LNCaP clone FGC (cell line): ENCODE results near the gene SV2C.
"Not testable (repeated sequence)": the region's sequence is repeated elsewhere in the genome, so short reads cannot be mapped to it uniquely, and the experiment has no call there.

Experiments used
- DNase-seq: peaks from one replicate; pipeline ENCODE4 v3.0.0-alpha.2; 2011; ENCODE audit warnings: low read depth
- H3K4me3 ChIP-seq: 2 replicates; pipeline ENCODE4 v1.5.1; 2011; ENCODE audit warnings: mild to moderate bottlenecking, low read depth, low read length, control low read depth
- TF ChIP-seq, protein P1 (sequence below): IDR thresholded peaks from 2 replicates; pipeline ENCODE4 v1.5.1; 2012; ENCODE audit warnings: mild to moderate bottlenecking; ENCODE audit not compliant: control insufficient read depth, insufficient read depth; ENCODE audit errors: extremely low read depth

The SV2C gene

DNA sequence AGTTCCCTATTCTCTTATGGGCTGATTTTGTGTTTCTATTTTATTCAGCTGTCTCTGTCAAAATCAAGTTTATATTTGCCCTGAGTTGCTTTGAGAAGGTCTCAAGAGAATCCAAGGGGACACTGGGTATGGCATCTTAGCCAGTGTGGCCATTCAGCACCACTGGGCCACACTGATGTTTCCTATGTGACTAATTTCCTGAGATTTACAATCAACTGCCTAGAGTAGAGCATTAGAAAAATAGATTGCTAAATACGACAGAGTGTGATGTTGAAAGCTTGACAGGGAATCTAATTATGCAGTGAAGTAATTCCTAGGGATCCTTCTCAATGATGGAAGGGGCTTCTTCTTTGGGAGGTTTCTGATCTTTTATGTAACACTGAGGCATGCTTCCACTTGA is 141.7 kb downstream of the SV2C start:
- no peak overlapping the region for H3K4me3 ChIP-seq
- TF ChIP-seq, protein P1, sequence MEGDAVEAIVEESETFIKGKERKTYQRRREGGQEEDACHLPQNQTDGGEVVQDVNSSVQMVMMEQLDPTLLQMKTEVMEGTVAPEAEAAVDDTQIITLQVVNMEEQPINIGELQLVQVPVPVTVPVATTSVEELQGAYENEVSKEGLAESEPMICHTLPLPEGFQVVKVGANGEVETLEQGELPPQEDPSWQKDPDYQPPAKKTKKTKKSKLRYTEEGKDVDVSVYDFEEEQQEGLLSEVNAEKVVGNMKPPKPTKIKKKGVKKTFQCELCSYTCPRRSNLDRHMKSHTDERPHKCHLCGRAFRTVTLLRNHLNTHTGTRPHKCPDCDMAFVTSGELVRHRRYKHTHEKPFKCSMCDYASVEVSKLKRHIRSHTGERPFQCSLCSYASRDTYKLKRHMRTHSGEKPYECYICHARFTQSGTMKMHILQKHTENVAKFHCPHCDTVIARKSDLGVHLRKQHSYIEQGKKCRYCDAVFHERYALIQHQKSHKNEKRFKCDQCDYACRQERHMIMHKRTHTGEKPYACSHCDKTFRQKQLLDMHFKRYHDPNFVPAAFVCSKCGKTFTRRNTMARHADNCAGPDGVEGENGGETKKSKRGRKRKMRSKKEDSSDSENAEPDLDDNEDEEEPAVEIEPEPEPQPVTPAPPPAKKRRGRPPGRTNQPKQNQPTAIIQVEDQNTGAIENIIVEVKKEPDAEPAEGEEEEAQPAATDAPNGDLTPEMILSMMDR, result no peak
- DNase-seq, result no peak

DNA sequence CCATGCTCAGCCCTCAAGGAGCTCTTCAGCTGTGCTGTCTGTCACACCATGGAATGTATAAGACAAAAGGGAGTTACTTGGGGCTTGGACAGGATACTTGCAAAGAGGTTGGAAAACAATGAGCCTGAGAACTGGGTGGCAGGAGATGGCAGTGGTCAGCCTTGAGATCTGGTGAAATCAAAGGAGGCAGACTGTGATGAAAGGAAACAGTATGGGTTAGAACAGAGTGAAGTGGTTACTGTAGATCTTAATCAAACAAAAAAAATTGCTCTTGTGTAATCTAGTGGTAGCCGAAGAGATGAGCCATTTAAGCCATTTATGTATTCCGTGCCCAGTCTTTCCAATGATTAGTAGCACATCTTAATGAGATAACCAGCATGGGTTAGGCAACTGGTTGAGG is 142.2 kb downstream of the SV2C start:
- no peak for DNase-seq
- TF ChIP-seq, protein P1, result no peak
- no peak overlapping the region for H3K4me3 ChIP-seq

DNA sequence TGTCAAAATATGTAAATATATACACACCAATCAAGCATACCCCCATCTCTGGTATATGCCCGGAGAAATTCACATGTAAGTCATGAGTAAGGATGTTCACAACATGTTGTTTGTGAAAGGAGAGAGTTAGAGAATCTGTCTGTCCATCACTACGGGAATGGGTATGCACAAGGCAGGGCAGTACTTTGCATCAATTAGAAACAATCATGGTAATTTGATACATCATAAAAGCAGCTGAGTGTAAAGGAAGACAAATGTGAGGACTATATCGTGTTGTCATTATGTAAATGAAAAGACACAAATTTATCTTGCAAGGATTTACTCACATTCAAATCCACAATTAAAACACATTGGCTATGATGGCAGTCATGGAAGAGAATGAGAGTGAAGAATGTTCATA is 146.7 kb downstream of the SV2C start:
- no peak for DNase-seq
- TF ChIP-seq, protein P1, result no peak
- H3K4me3 ChIP-seq, result no peak overlapping the region

DNA sequence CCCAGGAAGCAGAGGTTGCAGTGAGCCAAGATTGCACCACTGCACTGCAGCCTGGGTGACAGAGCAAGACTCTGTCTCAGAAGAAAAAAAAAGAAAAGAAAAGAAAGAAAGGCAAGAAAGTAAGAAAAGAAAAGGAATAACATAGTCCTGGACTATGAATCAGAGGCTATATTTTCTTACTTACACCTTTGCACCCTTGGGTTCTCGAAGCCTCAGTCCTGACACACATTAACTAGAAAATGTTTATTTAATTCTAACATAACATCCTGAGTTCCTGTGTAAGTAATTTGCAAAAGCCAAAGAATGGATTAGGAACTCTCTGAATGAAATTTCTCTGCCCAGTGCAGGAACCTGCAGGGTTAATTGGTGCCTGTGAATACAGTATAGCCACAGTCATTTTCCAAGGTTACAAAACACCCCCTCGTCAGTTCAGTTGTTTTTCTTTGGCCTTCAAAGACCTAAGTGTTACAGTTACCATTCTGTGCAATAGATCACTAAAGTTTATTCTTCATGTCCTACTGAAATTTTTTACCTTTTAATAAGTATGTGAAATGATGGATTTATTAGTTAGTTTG is 147.6 kb downstream of the SV2C start:
- DNase-seq, result peak; percentile 42
- TF ChIP-seq, protein P1, result no peak
- no peak overlapping the region for H3K4me3 ChIP-seq

DNA sequence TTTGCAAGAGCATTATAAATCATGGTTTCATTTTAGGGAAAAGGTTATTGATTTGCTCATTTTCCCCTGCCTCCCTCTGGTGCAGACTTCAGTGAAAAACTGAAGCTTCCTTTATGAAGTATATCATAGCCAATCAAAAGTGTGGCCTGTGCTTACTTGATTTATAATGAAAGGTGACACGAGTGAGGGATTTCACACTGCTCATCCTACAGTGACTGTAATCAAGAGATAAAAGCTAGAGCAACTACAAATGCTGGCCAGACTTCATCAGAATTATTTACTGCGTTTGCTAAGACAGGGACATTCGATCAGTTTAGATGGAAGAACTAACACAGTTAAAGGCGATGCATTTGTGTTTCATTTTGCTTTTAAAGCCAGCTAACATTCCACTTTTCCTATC is 151.5 kb downstream of the SV2C start:
- no peak for DNase-seq
- TF ChIP-seq, protein P1, result no peak
- H3K4me3 ChIP-seq, result no peak overlapping the region

DNA sequence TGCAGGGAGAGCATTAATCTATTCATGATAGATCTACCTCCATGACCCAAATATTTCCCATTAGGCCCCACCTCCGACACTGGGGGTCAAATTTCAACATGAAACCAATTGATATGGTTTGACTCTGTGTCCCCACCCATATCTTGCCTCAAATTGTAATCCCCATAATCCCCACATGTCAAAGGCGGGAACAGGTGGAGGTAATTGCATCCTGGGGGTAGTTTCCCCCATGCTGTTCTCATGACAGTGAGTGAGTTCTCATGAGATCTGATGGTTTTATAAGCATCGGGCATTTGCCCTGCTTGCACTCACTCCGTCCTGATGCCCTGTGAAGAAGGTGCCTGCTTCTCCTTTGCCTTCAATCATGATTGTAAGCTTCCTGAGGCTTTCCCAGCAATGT is 153.5 kb downstream of the SV2C start:
- no peak overlapping the region for H3K4me3 ChIP-seq
- TF ChIP-seq, protein P1, result no peak
- no peak for DNase-seq

DNA sequence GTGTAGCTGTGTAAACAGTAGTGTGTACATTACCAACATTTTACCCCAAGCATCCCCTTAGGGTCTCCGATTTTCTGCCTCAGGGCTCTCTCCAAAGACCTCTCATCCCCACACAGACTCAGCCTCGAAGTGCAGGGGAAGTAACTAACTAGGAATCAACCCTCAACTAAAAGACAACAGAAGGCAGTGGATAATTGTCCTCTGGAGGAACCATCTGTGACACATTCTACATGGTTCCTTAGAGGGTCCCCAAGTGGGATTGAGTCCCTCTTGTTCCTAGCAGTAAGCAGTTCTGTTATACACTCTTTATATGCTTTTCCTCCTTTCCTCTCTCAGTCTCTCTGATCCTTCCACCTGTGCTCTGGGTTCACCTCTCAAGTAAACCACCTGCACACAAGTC is 157.2 kb downstream of the SV2C start:
- TF ChIP-seq, protein P1, result no peak
- H3K4me3 ChIP-seq, result no peak overlapping the region
- DNase-seq, result no peak

DNA sequence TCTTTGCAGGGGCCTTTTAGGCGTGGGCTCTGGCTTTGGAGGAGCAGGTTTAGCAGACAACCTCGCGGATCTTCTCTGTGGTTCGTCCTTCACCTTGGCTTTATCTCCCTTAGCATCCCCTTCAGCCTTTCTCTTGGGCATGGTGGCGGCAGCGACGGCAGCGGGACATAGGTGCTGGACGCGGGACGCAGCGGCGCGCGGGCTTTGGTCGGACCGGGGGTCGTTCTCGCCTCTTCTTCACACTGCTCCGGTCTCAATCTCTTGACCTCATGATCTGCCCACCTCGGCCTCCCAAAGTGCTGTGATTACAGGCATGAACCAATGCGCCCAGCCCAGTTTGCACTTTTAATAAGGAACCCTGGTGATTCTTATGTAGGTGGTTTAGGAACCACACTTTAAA is 159.0 kb downstream of the SV2C start:
- H3K4me3 ChIP-seq, DNase-seq: not testable (repeated sequence)
